Adrenal gland (tissue), 5 donors: ENCODE results near the gene IFNL1.

Source experiments
- POLR2A ChIP-seq, 2 donors: fragments of 450-650 bp; IDR thresholded peaks; one replicate each; pipeline ENCODE4 v1.6.1; 2017; ENCODE audit warnings: antibody characterized with exemption in 2 of 2, mild to moderate bottlenecking in 2 of 2, moderate library complexity in 1 of 2
- TF ChIP-seq, protein P1 (sequence below), 6 experiments: fragments of 450-650 bp in 4 of 6; fragments of 200-600 bp in 2 of 6; sonication (generic) in 1 of 6; IDR thresholded peaks; 1 replicate in 5 of 6; 2 replicates in 1 of 6; pipeline versions ENCODE4 v1.5.1 to v1.8.0; 2016 to 2021; ENCODE audit warnings: antibody characterized with exemption in 6 of 6, mild to moderate bottlenecking in 2 of 6, moderate library complexity in 1 of 6
- donor health status: DM: no; HTN: no; CAD: no.

DNA sequence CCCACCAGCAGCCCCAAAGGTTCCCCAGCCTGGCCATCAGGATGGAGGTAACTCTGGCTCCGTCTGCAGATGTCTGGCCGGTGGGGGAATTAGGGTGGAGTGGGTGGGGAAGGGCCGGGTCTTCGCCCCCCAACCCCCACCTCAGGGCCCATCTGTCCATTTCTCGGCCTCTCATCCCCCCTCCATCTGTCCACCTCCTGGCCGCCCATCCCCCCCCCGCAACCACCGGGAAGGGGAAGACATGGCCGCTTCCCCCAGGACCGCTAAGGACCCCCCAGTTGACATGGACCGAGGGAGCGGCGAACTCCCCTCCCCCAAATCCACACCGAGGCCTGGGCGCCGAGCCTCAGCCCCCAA is 23.7 kb downstream of the IFNL1 start:
- TF ChIP-seq, protein P1, sequence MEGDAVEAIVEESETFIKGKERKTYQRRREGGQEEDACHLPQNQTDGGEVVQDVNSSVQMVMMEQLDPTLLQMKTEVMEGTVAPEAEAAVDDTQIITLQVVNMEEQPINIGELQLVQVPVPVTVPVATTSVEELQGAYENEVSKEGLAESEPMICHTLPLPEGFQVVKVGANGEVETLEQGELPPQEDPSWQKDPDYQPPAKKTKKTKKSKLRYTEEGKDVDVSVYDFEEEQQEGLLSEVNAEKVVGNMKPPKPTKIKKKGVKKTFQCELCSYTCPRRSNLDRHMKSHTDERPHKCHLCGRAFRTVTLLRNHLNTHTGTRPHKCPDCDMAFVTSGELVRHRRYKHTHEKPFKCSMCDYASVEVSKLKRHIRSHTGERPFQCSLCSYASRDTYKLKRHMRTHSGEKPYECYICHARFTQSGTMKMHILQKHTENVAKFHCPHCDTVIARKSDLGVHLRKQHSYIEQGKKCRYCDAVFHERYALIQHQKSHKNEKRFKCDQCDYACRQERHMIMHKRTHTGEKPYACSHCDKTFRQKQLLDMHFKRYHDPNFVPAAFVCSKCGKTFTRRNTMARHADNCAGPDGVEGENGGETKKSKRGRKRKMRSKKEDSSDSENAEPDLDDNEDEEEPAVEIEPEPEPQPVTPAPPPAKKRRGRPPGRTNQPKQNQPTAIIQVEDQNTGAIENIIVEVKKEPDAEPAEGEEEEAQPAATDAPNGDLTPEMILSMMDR (IDR thresholded peaks at IDR 0.05), result no peak
- no peak for TF ChIP-seq POLR2A (IDR thresholded peaks at IDR 0.05)
